Colonic mucosa (tissue), 4 donors: ENCODE results near the gene LRRK1. TPM values are rescaled to one million over a fixed set of nuclear protein-coding genes. Genes with fewer than 3 reads are reported as not detected.

Experiments used
- DNase-seq: peaks from one replicate; pipeline ENCODE4 v3.0.0-alpha.2; 2020
- H3K27ac ChIP-seq: fragments of 200-600 bp; one replicate; pipeline ENCODE4 v1.8.0; 2021
- H3K27me3 ChIP-seq: fragments of 200-600 bp; one replicate; pipeline ENCODE4 v1.8.0; 2021
- H3K36me3 ChIP-seq: fragments of 200-600 bp; one replicate; pipeline ENCODE4 v1.8.0; 2021
- H3K4me1 ChIP-seq: fragments of 200-600 bp; one replicate; pipeline ENCODE4 v1.8.0; 2021; ENCODE audit warnings: mild to moderate bottlenecking
- H3K4me3 ChIP-seq: fragments of 200-600 bp; one replicate; pipeline ENCODE4 v1.8.0; 2021
- H3K9ac ChIP-seq, 2 donors: one replicate each; pipeline ENCODE4 v1.7.0; 2013; ENCODE audit warnings: control low read depth in 2 of 2, low read depth in 2 of 2, low read length in 2 of 2
- H3K9me3 ChIP-seq: fragments of 200-600 bp; one replicate; pipeline ENCODE4 v1.8.0; 2021
- intact Hi-C: fragments of 100-400 bp; cut with DNase I; formaldehyde crosslinking; loops from one replicate; pipeline ENCODE4 v1.14.1; 2022
- total RNA-seq, 2 donors: library from RNA; stranded (reverse); fragmentation: NEBNext Ultra II Directional in 1 of 2; extraction: Animal tissue kit (Norgen Biotek cat#: 25700) in 1 of 2; gene quantifications; one replicate each; pipeline ENCODE4 v1.2.1, GENCODE V29; 2021
- TF ChIP-seq, protein P1 (sequence below): fragments of 200-600 bp; IDR thresholded peaks from one replicate; pipeline ENCODE4 v1.8.0; 2022; ENCODE audit warnings: antibody characterized with exemption, mild to moderate bottlenecking
- donor health status: healthy.
- donor health status: DM: no; HTN: no; CAD: no.
- donor health status: DM: no; HTN: no; CAD: no.

Gene LRRK1
- total RNA-seq, 2 donors from 2014 or later, result 29.6 to 36.0 TPM

DNA sequence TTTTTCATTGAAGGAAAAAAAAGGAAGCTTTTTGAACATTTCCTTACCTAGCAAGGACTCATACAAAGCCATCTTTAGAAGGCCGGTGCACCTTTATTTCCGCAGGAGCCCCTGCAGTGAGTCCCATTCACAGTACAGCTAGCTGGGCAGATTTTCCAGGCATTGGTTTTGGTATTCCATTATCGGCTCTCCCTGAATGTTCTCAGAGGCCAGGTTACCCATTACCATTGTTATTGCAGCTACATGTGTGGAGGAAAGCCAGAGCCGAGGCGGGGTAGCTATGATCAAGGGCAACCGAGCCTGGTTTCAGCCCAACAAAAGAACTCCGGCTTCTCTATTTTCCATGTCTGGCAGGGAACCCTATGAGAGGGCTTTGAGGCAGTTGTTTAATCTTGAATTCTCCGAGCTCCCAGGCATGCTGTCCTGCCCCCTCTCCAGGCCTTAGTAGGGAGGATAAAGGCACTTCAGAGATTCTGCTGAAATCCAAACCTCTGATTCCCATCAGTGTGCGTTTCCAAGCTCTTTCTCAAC is 100.3 kb downstream of the LRRK1 start:
- Histone ChIP-seq H3K36me3 (peaks cover 6% of the 10 kb centered on the region), H3K9ac (no peak overlapping the region), H3K4me3 (no peak overlapping the region), H3K27me3 (no peaks in the 10 kb centered on the region), H3K9me3 (no peaks in the 10 kb centered on the region), H3K4me1 (no peaks in the 10 kb centered on the region), H3K27ac (no peak overlapping the region)
- intact Hi-C loops, result no loop called here
- DNase-seq, result peak; percentile 15
- TF ChIP-seq, protein P1, sequence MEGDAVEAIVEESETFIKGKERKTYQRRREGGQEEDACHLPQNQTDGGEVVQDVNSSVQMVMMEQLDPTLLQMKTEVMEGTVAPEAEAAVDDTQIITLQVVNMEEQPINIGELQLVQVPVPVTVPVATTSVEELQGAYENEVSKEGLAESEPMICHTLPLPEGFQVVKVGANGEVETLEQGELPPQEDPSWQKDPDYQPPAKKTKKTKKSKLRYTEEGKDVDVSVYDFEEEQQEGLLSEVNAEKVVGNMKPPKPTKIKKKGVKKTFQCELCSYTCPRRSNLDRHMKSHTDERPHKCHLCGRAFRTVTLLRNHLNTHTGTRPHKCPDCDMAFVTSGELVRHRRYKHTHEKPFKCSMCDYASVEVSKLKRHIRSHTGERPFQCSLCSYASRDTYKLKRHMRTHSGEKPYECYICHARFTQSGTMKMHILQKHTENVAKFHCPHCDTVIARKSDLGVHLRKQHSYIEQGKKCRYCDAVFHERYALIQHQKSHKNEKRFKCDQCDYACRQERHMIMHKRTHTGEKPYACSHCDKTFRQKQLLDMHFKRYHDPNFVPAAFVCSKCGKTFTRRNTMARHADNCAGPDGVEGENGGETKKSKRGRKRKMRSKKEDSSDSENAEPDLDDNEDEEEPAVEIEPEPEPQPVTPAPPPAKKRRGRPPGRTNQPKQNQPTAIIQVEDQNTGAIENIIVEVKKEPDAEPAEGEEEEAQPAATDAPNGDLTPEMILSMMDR, result no peak

DNA sequence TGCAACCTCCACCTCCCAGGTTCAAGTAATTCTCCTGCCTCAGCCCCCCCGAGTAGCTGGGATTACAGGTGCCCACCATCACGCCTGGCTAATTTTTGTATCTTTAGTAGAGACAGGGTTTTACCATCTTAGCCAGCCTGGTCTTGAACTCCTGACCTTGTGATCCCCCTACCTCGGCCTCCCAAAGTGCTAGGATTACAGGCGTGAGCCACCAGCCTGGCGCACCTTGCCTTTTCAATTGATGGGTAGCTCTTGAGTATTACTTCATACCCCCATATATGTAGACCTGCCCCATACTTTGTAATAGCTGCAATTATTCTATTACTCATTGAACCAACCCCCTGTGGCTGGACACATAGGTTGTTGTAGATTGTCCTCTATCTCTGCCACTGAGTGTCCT is 101.3 kb downstream of the LRRK1 start:
- no peaks in the 10 kb centered on the region for H3K27me3 ChIP-seq
- no peaks in the 10 kb centered on the region for H3K4me1 ChIP-seq
- TF ChIP-seq, protein P1, result no peak
- intact Hi-C loops, result no loop called here
- no peak overlapping the region for H3K9ac ChIP-seq
- peak; percentile 6 for DNase-seq
- H3K9me3 ChIP-seq, result no peaks in the 10 kb centered on the region
- peaks cover 6% of the 10 kb centered on the region for H3K36me3 ChIP-seq
- no peak overlapping the region for H3K4me3 ChIP-seq
- no peak overlapping the region for H3K27ac ChIP-seq

DNA sequence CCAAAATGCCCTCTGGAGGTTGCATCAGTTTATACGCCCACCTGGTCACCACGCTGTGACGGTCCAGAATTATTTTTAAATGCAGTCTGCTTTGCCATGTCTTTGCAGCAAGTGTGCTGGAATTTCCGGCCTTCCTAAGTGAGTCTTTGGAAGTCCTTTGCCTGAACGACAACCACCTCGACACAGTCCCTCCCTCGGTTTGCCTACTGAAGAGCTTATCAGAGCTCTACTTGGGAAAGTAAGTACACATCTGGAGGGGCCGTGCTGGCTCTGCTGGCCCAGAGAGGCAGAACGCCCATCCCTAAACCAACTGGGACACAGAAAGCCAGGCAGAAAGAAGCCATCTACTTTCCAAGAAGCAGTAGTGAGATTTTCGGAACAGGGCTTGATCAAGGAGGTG is 101.8 kb downstream of the LRRK1 start:
- Histone ChIP-seq H3K4me3 (no peak overlapping the region), H3K27ac (no peak overlapping the region), H3K36me3 (peaks cover 6% of the 10 kb centered on the region), H3K9ac (no peak overlapping the region), H3K27me3 (no peaks in the 10 kb centered on the region), H3K4me1 (no peaks in the 10 kb centered on the region), H3K9me3 (no peaks in the 10 kb centered on the region)
- TF ChIP-seq, protein P1, result no peak
- peak; percentile 15 for DNase-seq
- intact Hi-C loops, result no loop called here

DNA sequence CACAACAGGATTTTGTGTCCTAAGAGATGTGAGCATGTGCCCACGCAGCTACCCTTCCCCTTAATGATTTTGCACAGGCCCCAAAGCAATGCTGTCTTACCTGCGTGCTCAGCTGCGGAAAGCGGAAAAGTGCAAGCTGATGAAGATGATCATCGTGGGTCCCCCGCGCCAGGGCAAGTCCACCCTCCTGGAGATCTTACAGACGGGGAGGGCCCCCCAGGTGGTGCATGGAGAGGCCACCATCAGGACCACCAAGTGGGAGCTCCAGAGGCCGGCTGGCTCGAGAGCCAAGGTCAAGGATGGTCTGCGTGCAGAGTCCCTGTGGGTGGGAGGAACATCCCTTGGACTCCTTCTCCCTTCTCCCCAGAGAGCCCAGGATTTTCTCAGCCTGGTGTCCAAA is 103.1 kb downstream of the LRRK1 start:
- DNase-seq, result peak; percentile 15
- Histone ChIP-seq H3K27ac (no peak overlapping the region), H3K9ac (no peak overlapping the region), H3K27me3 (no peaks in the 10 kb centered on the region), H3K9me3 (no peaks in the 10 kb centered on the region), H3K4me3 (no peak overlapping the region), H3K36me3 (peaks cover 2% of the 10 kb centered on the region), H3K4me1 (no peaks in the 10 kb centered on the region)
- intact Hi-C loops, result no loop called here
- TF ChIP-seq, protein P1, result no peak

DNA sequence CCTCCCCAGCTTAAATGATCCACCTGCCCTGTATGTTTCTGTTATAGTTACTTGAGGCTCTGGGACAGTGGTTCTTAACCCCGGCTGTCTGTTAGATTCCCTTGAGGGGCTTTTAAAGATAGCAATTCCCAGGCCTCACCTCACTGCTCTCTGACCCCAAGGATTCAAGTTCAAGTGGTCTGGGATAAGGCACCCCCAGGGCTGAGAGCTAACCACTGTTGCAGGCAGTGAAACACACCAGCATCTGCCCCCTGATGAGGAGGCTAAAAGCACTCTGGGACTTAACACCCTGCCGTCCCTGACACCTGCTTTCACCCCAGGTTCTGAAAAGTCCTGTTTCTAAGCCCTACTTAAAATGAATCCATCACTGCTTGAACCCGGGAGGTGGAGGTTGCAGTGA is 103.7 kb downstream of the LRRK1 start:
- H3K9ac ChIP-seq, result no peak overlapping the region
- H3K27ac ChIP-seq, result peak overlapping the region; percentile 40
- TF ChIP-seq, protein P1, result no peak
- no peaks in the 10 kb centered on the region for H3K9me3 ChIP-seq
- H3K4me3 ChIP-seq, result no peak overlapping the region
- peak; percentile 11 for DNase-seq
- intact Hi-C loops, result no loop called here
- H3K4me1 ChIP-seq, result no peaks in the 10 kb centered on the region
- H3K27me3 ChIP-seq, result no peaks in the 10 kb centered on the region
- H3K36me3 ChIP-seq, result no peaks in the 10 kb centered on the region
